ENCODE data around the gene FAM181A. TPM values are rescaled to one million over a fixed set of nuclear protein-coding genes. Genes with fewer than 3 reads are reported as not detected.

Gene FAM181A
- total and polyA plus RNA-seq, 2 donors (not counting 1 experiment from before 2014, with no cell fraction given) = not detected

- H3K4me1 ChIP-seq (ENCODE audit: control insufficient read depth in 2 of 2, insufficient read depth in 2 of 2, low read length in 2 of 2) = no peaks in the 10 kb centered on the region
- no peak overlapping the region for H3K9ac ChIP-seq (ENCODE audit: low read length)
- no peaks in the 10 kb centered on the region for H3K4me1 Mint-ChIP-seq
- H3K9me3 Mint-ChIP-seq (ENCODE audit: insufficient read depth) = peaks cover 4% of the 10 kb centered on the region
- ATAC-seq (ENCODE audit: low read depth) = no peak
- H3K27me3 ChIP-seq (replicated peaks in 1 of 4; ENCODE audit: control extremely low read depth in 1 of 4, control insufficient read depth in 3 of 4, insufficient read depth in 4 of 4, low read length in 3 of 4) = peaks cover 0 to 6% (median 0%) of the 10 kb centered on the region in 4 experiments
- H3K4me3 ChIP-seq (ENCODE audit: control extremely low read depth in 1 of 5, extremely low read depth in 1 of 5, insufficient read depth in 1 of 5, low read depth in 2 of 5, low read length in 4 of 5) = no peak overlapping the region
- peaks cover 0 to 15% (median 1%) of the 10 kb centered on the region in 3 donors for H3K9me3 ChIP-seq (ENCODE audit: control extremely low read depth in 1 of 3, control insufficient read depth in 2 of 3, insufficient read depth in 1 of 3, low read length in 2 of 3)
- TF ChIP-seq EZH2 (IDR thresholded peaks at IDR 0.05; ENCODE audit: borderline replicate concordance, insufficient read depth, low read depth, low read length, poor library complexity, severe bottlenecking) = no peak
- TF ChIP-seq, protein P1, sequence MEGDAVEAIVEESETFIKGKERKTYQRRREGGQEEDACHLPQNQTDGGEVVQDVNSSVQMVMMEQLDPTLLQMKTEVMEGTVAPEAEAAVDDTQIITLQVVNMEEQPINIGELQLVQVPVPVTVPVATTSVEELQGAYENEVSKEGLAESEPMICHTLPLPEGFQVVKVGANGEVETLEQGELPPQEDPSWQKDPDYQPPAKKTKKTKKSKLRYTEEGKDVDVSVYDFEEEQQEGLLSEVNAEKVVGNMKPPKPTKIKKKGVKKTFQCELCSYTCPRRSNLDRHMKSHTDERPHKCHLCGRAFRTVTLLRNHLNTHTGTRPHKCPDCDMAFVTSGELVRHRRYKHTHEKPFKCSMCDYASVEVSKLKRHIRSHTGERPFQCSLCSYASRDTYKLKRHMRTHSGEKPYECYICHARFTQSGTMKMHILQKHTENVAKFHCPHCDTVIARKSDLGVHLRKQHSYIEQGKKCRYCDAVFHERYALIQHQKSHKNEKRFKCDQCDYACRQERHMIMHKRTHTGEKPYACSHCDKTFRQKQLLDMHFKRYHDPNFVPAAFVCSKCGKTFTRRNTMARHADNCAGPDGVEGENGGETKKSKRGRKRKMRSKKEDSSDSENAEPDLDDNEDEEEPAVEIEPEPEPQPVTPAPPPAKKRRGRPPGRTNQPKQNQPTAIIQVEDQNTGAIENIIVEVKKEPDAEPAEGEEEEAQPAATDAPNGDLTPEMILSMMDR (IDR thresholded peaks at IDR 0.05) = no peak
- WGBS (ENCODE audit: insufficient coverage) = 63% methylated on average over 8 of the region's 11 CpGs
- ChIA-PET POLR2A (no interaction called here), CTCF (interaction anchor here (0.9 kb wide), 1 partner anchor 13 kb away, joined by 3 read pairs; no protein-coding TSS in a partner anchor)
- H3K36me3 ChIP-seq (replicated peaks in 1 of 2; ENCODE audit: control extremely low read depth in 1 of 2, control insufficient read depth in 1 of 2, extremely low read depth in 1 of 2, insufficient read depth in 2 of 2, low read length in 1 of 2) = no peaks in the 10 kb centered on the region
- no peak overlapping the region for H3K27ac ChIP-seq (ENCODE audit: low read length in 2 of 2)
- no peak overlapping the region for H3K4me3 Mint-ChIP-seq
- no peak overlapping the region for H3K27ac Mint-ChIP-seq
- no peaks in the 10 kb centered on the region for H3K79me2 ChIP-seq (ENCODE audit: control insufficient read depth, insufficient read depth, low read length)
- no peak overlapping the region for H3K4me2 ChIP-seq (replicated peaks; ENCODE audit: low read depth, low read length, poor library complexity, severe bottlenecking)
- DNase-seq = no peak
- no peak overlapping the region for H2AFZ ChIP-seq (ENCODE audit: insufficient read depth, low read depth, low read length, poor library complexity, severe bottlenecking)
- peaks cover 7% of the 10 kb centered on the region for H3K27me3 Mint-ChIP-seq
- no peaks in the 10 kb centered on the region for H4K20me1 ChIP-seq (ENCODE audit: control insufficient read depth, insufficient read depth, low read length, poor library complexity, severe bottlenecking)
- intact Hi-C loops (cut with micrococcal nuclease) = no loop called here
Observed at GRCh38 chr14:93880021-93880820, 46.9 kb upstream of the FAM181A start.

GRCh38 chr14:93884950-93885349 is 42.2 kb upstream of the FAM181A start:
- peaks cover 10% of the 10 kb centered on the region for H3K9me3 Mint-ChIP-seq (ENCODE audit: insufficient read depth)
- DNase-seq (no peak), ATAC-seq (ENCODE audit: low read depth) (no peak)
- H3K27me3 Mint-ChIP-seq = peaks cover 27% of the 10 kb centered on the region
- Histone ChIP-seq H2AFZ (ENCODE audit: insufficient read depth, low read depth, low read length, poor library complexity, severe bottlenecking) (no peak overlapping the region), H3K4me1 (ENCODE audit: control insufficient read depth in 2 of 2, insufficient read depth in 2 of 2, low read length in 2 of 2) (no peaks in the 10 kb centered on the region), H3K27ac (ENCODE audit: low read length in 2 of 2) (no peak overlapping the region), H3K27me3 (replicated peaks in 1 of 4; ENCODE audit: control extremely low read depth in 1 of 4, control insufficient read depth in 3 of 4, insufficient read depth in 4 of 4, low read length in 3 of 4) (no peaks in the 10 kb centered on the region), H4K20me1 (ENCODE audit: control insufficient read depth, insufficient read depth, low read length, poor library complexity, severe bottlenecking) (no peaks in the 10 kb centered on the region), H3K9me3 (ENCODE audit: control extremely low read depth in 1 of 3, control insufficient read depth in 2 of 3, insufficient read depth in 1 of 3, low read length in 2 of 3) (peaks cover 0 to 8% (median 2%) of the 10 kb centered on the region in 3 donors), H3K9ac (ENCODE audit: low read length) (no peak overlapping the region), H3K36me3 (replicated peaks in 1 of 2; ENCODE audit: control extremely low read depth in 1 of 2, control insufficient read depth in 1 of 2, extremely low read depth in 1 of 2, insufficient read depth in 2 of 2, low read length in 1 of 2) (no peaks in the 10 kb centered on the region), H3K4me3 (ENCODE audit: control extremely low read depth in 1 of 5, extremely low read depth in 1 of 5, insufficient read depth in 1 of 5, low read depth in 2 of 5, low read length in 4 of 5) (no peak overlapping the region), H3K4me2 (replicated peaks; ENCODE audit: low read depth, low read length, poor library complexity, severe bottlenecking) (no peak overlapping the region), H3K79me2 (ENCODE audit: control insufficient read depth, insufficient read depth, low read length) (no peaks in the 10 kb centered on the region)
- 25% methylated on average over 1 of the region's 1 CpG for WGBS (ENCODE audit: insufficient coverage)
- ChIA-PET CTCF (interaction anchor here (0.6 kb wide), 1 partner anchor 14 kb away, joined by 3 read pairs; no protein-coding TSS in a partner anchor), POLR2A (no interaction called here)
- H3K27ac Mint-ChIP-seq = no peak overlapping the region
- no peaks in the 10 kb centered on the region for H3K4me1 Mint-ChIP-seq
- TF ChIP-seq, protein P1 (IDR thresholded peaks at IDR 0.05) = no peak
- TF ChIP-seq EZH2 (IDR thresholded peaks at IDR 0.05; ENCODE audit: borderline replicate concordance, insufficient read depth, low read depth, low read length, poor library complexity, severe bottlenecking) = no peak
- H3K4me3 Mint-ChIP-seq = no peak overlapping the region
- intact Hi-C loops (cut with micrococcal nuclease) = no loop called here
